Thyroid gland (tissue), 4 donors: ENCODE results near the gene SESN1. TPM values are rescaled to one million over a fixed set of nuclear protein-coding genes. Genes with fewer than 3 reads are reported as not detected.

Experiments
- DNase-seq, 2 donors: peaks; one replicate each; pipeline ENCODE4 v3.0.0-alpha.2; 2019
- H3K27ac ChIP-seq, 3 donors: fragments of 200-600 bp; sonication (generic); 1 replicate in 2 of 3; 2 replicates in 1 of 3; pipeline ENCODE4 v1.5.1; 2016 to 2019; ENCODE audit warnings: mild to moderate bottlenecking in 1 of 3, moderate library complexity in 1 of 3
- H3K27me3 ChIP-seq: fragments of 200-600 bp; sonication (generic); one replicate; pipeline ENCODE4 v1.5.1; 2019
- H3K36me3 ChIP-seq, 2 donors: fragments of 200-600 bp; sonication (generic); one replicate each; pipeline ENCODE4 v1.5.1; 2016 to 2019
- H3K4me1 ChIP-seq, 2 donors: fragments of 200-600 bp; sonication (generic); one replicate each; pipeline ENCODE4 v1.5.1; 2017 to 2019
- H3K4me3 ChIP-seq, 3 donors: fragments of 200-600 bp; sonication (generic); replicated peaks in 1 of 3; 1 replicate in 2 of 3; 2 replicates in 1 of 3; pipeline ENCODE4 v1.5.1; 2016; ENCODE audit warnings: mild to moderate bottlenecking in 1 of 3
- H3K9me3 ChIP-seq: fragments of 200-600 bp; sonication (generic); one replicate; pipeline ENCODE4 v1.5.1; 2017
- POLR2A ChIP-seq, 2 donors: fragments of 450-650 bp; IDR thresholded peaks; one replicate each; pipeline ENCODE4 v1.6.1; 2017; ENCODE audit warnings: antibody characterized with exemption in 2 of 2, mild to moderate bottlenecking in 2 of 2, moderate library complexity in 1 of 2
- WGBS, 2 donors: methylation state at CpG; one replicate each; pipeline ENCODE4 v1.1.5; 2017; 5-methylcytosine and 5-hydroxymethylcytosine counted together
- intact Hi-C: fragments of 100-400 bp; cut with DNase I; formaldehyde crosslinking; loops from one replicate; pipeline ENCODE4 v1.15.1; 2023
- total RNA-seq, 4 donors: library from RNA; depleted of rRNA; stranded (reverse); fragments of >200 nt; gene quantifications; one replicate each; pipeline ENCODE4 v1.2.3, GENCODE V29; 2016
- TF ChIP-seq, protein P1 (sequence below), 6 experiments: fragments of 200-600 bp in 3 of 6; fragments of 450-650 bp in 3 of 6; sonication (generic) in 3 of 6; IDR thresholded peaks; one replicate each; pipeline ENCODE4 v1.5.1; 2016 to 2019; ENCODE audit warnings: antibody characterized with exemption in 6 of 6, mild to moderate bottlenecking in 2 of 6, inconsistent platforms in 1 of 6, moderate library complexity in 1 of 6

The SESN1 gene
- total RNA-seq, 4 donors from 2014 or later: 43.8 to 68.1 (median 58.1) TPM

DNA sequence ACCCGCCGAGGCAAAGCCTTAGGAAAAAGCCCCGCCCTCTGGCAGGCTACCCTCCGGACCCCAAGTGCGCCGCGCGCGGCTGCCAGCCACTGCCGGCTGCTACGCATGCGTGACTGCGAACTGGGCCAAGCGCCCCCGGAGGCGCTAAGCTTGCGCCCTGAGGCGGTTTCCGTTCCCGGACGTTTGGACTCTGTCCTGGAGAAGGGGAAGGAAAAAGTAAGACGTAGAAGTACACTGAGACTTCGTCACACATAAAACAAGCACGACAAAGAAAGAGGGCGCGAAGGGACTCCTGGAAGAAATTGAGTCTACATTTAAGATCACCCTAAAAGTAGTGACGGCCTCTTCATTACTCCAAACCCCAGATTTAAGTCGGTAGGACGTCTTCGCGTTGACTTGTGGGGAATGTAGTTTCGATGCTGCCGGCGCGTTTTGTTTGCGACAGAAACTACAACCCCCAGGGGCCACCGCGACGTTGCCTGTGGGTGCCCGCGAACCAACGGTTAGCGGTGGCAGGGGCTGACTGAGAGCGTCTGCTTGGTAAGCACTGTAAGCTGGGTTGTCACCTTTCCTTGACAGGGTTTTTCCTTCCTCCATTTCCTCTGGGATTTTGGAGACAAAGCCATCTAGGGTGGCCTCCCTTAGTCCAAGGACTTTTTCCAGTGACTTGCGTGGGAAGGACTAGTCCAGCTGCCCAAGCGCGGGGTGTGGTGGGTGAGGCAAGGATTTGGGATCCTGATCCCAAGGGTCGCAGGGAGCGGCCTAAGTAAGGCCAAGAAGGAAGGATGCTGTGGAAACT is 589 bp upstream of the SESN1 start, which contains the start of gene CEP57L1:
CEP57L1 (plus strand) TSS at position 472 of the 799 bp plus-strand sequence. CDS start 49,715 bp downstream, outside the sequence.
- Histone ChIP-seq H3K4me3 (peak within 1 kb of the TSS; percentile 50 to 80 (median 64)), H3K27me3 (no peaks in the 10 kb centered on the region), H3K27ac (peak within 1 kb of the TSS; percentile 80 to 99 (median 98)), H3K9me3 (no peaks in the 10 kb centered on the region), H3K36me3 (no peaks in the 10 kb centered on the region), H3K4me1 (peaks cover 17 to 20% of the 10 kb centered on the region in 2 donors)
- intact Hi-C loops: loop anchor here (10.0 kb wide), 1 partner anchor 540 kb away; no protein-coding TSS in a partner anchor
- DNase-seq: peak; percentile 94 to 99
- TF ChIP-seq, protein P1, sequence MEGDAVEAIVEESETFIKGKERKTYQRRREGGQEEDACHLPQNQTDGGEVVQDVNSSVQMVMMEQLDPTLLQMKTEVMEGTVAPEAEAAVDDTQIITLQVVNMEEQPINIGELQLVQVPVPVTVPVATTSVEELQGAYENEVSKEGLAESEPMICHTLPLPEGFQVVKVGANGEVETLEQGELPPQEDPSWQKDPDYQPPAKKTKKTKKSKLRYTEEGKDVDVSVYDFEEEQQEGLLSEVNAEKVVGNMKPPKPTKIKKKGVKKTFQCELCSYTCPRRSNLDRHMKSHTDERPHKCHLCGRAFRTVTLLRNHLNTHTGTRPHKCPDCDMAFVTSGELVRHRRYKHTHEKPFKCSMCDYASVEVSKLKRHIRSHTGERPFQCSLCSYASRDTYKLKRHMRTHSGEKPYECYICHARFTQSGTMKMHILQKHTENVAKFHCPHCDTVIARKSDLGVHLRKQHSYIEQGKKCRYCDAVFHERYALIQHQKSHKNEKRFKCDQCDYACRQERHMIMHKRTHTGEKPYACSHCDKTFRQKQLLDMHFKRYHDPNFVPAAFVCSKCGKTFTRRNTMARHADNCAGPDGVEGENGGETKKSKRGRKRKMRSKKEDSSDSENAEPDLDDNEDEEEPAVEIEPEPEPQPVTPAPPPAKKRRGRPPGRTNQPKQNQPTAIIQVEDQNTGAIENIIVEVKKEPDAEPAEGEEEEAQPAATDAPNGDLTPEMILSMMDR (IDR thresholded peaks at IDR 0.05): peak in 1 of 6 experiments; percentile 19
- TF ChIP-seq POLR2A (IDR thresholded peaks at IDR 0.05): peak; percentile 47 to 53
- WGBS, 2 donors: 0% methylated on average over 32 to 47 of the region's 49 CpGs

GRCh38 chr6:109093732-109094415 is 772 bp downstream of the SESN1 start:
- intact Hi-C loops: loop anchor here (10.0 kb wide), 1 partner anchor 539 kb away; no protein-coding TSS in a partner anchor
- Histone ChIP-seq H3K4me3 (peak overlapping the region; percentile 50 to 80 (median 64)), H3K27me3 (no peaks in the 10 kb centered on the region), H3K27ac (peak overlapping the region; percentile 80 to 99 (median 98)), H3K9me3 (no peaks in the 10 kb centered on the region), H3K36me3 (no peaks in the 10 kb centered on the region), H3K4me1 (peaks cover 20 to 22% of the 10 kb centered on the region in 2 donors)
- WGBS, 2 donors: 0% methylated on average over 19 of the region's 19 CpGs
- TF ChIP-seq, protein P1 (IDR thresholded peaks at IDR 0.05): no peak
- no peak for TF ChIP-seq POLR2A (IDR thresholded peaks at IDR 0.05)
- DNase-seq: no peak

GRCh38 chr6:109092074-109092473 is 2.6 kb downstream of the SESN1 start:
- intact Hi-C loops: loop anchor here (10.0 kb wide), 1 partner anchor 537 kb away; no protein-coding TSS in a partner anchor
- 64 to 73% methylated on average over 1 of the region's 1 CpG for WGBS, 2 donors
- peak overlapping the region in 2 of 3 donors; percentile 50 to 64 for H3K4me3 ChIP-seq
- no peaks in the 10 kb centered on the region for H3K27me3 ChIP-seq
- no peak for TF ChIP-seq POLR2A (IDR thresholded peaks at IDR 0.05)
- TF ChIP-seq, protein P1 (IDR thresholded peaks at IDR 0.05): no peak
- DNase-seq: no peak
- H3K4me1 ChIP-seq: peaks cover 20 to 23% of the 10 kb centered on the region in 2 donors
- H3K9me3 ChIP-seq: no peaks in the 10 kb centered on the region
- no peak overlapping the region for H3K27ac ChIP-seq
- no peaks in the 10 kb centered on the region for H3K36me3 ChIP-seq

- no peak for TF ChIP-seq POLR2A (IDR thresholded peaks at IDR 0.05)
- TF ChIP-seq, protein P1 (IDR thresholded peaks at IDR 0.05): no peak
- WGBS, 2 donors: 94 to 99% methylated on average over 5 of the region's 5 CpGs
- intact Hi-C loops: loop anchor here (10.0 kb wide), 1 partner anchor 537 kb away; no protein-coding TSS in a partner anchor
- Histone ChIP-seq H3K36me3 (no peaks in the 10 kb centered on the region), H3K4me1 (peaks cover 20 to 23% of the 10 kb centered on the region in 2 donors), H3K27ac (no peak overlapping the region), H3K9me3 (no peaks in the 10 kb centered on the region), H3K4me3 (peak overlapping the region in 1 of 3 donors; percentile 50), H3K27me3 (no peaks in the 10 kb centered on the region)
- no peak for DNase-seq
Observed at GRCh38 chr6:109091314-109092024, 3.2 kb downstream of the SESN1 start.
